Neuronal stem cell (in vitro differentiated cells): ENCODE results near the gene PRSS12.
A peak's percentile ranks its signal among the peaks of the same experiment; 100 is the strongest.

Source experiments
- DNase-seq: peaks from one replicate; pipeline ENCODE4 v3.0.0-alpha.2; 2013; ENCODE audit warnings: low spot score
- H2AFZ ChIP-seq: one replicate; pipeline ENCODE4 v1.6.1; 2013; ENCODE audit warnings: mild to moderate bottlenecking, low read length, inconsistent platforms
- H2AK5ac ChIP-seq: 2 replicates; pipeline ENCODE4 v1.6.1; 2013; ENCODE audit warnings: low read depth, mild to moderate bottlenecking, inconsistent platforms, low read length, moderate library complexity, mixed read lengths
- H2BK120ac ChIP-seq: 2 replicates; pipeline ENCODE4 v1.6.1; 2013; ENCODE audit warnings: low read depth, mild to moderate bottlenecking, inconsistent platforms, low read length, moderate library complexity, mixed read lengths
- H2BK12ac ChIP-seq: one replicate; pipeline ENCODE4 v1.6.1; 2013; ENCODE audit warnings: low read length, inconsistent platforms
- H2BK15ac ChIP-seq: 2 replicates; pipeline ENCODE4 v1.6.1; 2013; ENCODE audit warnings: mild to moderate bottlenecking, low read length, inconsistent platforms, mixed read lengths
- H2BK5ac ChIP-seq: one replicate; pipeline ENCODE4 v1.6.1; 2013; ENCODE audit warnings: inconsistent platforms, mild to moderate bottlenecking, low read length, moderate library complexity
- H3K14ac ChIP-seq: one replicate; pipeline ENCODE4 v1.6.1; 2013; ENCODE audit warnings: low read length, inconsistent platforms
- H3K18ac ChIP-seq: 2 replicates; pipeline ENCODE4 v1.6.1; 2013; ENCODE audit warnings: low read length, inconsistent platforms
- H3K23ac ChIP-seq: 2 replicates; pipeline ENCODE4 v1.6.1; 2013; ENCODE audit warnings: low read depth, mild to moderate bottlenecking, mixed read lengths, low read length, inconsistent platforms; ENCODE audit not compliant: poor library complexity
- H3K27ac ChIP-seq: replicated peaks from 3 replicates; pipeline ENCODE4 v1.5.1; 2013; ENCODE audit warnings: low read length, inconsistent platforms
- H3K27me3 ChIP-seq, 3 experiments: 2 replicates each; pipeline ENCODE4 v1.6.1; 2013; ENCODE audit warnings: low read length in 3 of 3, mild to moderate bottlenecking in 2 of 3, inconsistent platforms in 1 of 3, low read depth in 1 of 3, mixed read lengths in 1 of 3, moderate library complexity in 1 of 3; ENCODE audit not compliant: control insufficient read depth in 3 of 3, insufficient read depth in 3 of 3
- H3K36me3 ChIP-seq, 2 donors: replicated peaks in 1 of 2; 2 replicates each; pipeline ENCODE4 v1.6.1; 2013; ENCODE audit warnings: low read length in 2 of 2; ENCODE audit not compliant: control insufficient read depth in 2 of 2, insufficient read depth in 2 of 2
- H3K4ac ChIP-seq: 2 replicates; pipeline ENCODE4 v1.6.1; 2013; ENCODE audit warnings: inconsistent platforms, mild to moderate bottlenecking, low read length, moderate library complexity
- H3K4me1 ChIP-seq, 2 donors: 1 replicate in 1 of 2; 2 replicates in 1 of 2; pipeline ENCODE4 v1.6.1; 2013; ENCODE audit warnings: low read length in 2 of 2, low read depth in 1 of 2; ENCODE audit not compliant: control insufficient read depth in 2 of 2, insufficient read depth in 1 of 2
- H3K4me2 ChIP-seq: one replicate; pipeline ENCODE4 v1.6.1; 2013; ENCODE audit warnings: mild to moderate bottlenecking, low read length, inconsistent platforms; ENCODE audit not compliant: insufficient read depth, poor library complexity, severe bottlenecking
- H3K4me3 ChIP-seq, 2 donors: 2 replicates each; pipeline ENCODE4 v1.5.1; 2013; ENCODE audit warnings: low read length in 2 of 2, mild to moderate bottlenecking in 2 of 2, inconsistent platforms in 1 of 2, moderate library complexity in 1 of 2
- H3K79me1 ChIP-seq: one replicate; pipeline ENCODE4 v1.6.1; 2013; ENCODE audit warnings: low read depth, mild to moderate bottlenecking, inconsistent platforms, low read length, moderate library complexity
- H3K9ac ChIP-seq: one replicate; pipeline ENCODE4 v1.6.1; 2013; ENCODE audit warnings: mild to moderate bottlenecking, low read depth, low read length, inconsistent platforms; ENCODE audit not compliant: poor library complexity
- H3K9me3 ChIP-seq, 2 donors: replicated peaks in 1 of 2; 2 replicates each; pipeline versions ENCODE3 to v1.6.1; 2013; ENCODE audit warnings: low read length in 2 of 2, mild to moderate bottlenecking in 2 of 2, inconsistent platforms in 1 of 2, low read depth in 1 of 2, mixed read lengths in 1 of 2, moderate library complexity in 1 of 2; ENCODE audit not compliant: control insufficient read depth in 2 of 2, insufficient read depth in 1 of 2
- H4K8ac ChIP-seq: one replicate; pipeline ENCODE4 v1.6.1; 2013; ENCODE audit warnings: low read depth, mild to moderate bottlenecking, inconsistent platforms, low read length, moderate library complexity
- H4K91ac ChIP-seq: one replicate; pipeline ENCODE4 v1.6.1; 2013; ENCODE audit warnings: low read length, low read depth, mild to moderate bottlenecking, inconsistent platforms; ENCODE audit not compliant: poor library complexity
- WGBS, 2 donors: extraction: QIAGEN DNeasy Blood & Tissue Kit; methylation state at CpG; one replicate each; pipeline ENCODE4 v1.1.7; 2013; ENCODE audit warnings: missing lambda C conversion rate in 2 of 2, mixed read lengths in 1 of 2; ENCODE audit not compliant: insufficient read length in 2 of 2, insufficient replicate concordance in 1 of 2; ENCODE audit errors: extremely low coverage in 2 of 2; 5-methylcytosine and 5-hydroxymethylcytosine counted together

PRSS12 gene

DNA sequence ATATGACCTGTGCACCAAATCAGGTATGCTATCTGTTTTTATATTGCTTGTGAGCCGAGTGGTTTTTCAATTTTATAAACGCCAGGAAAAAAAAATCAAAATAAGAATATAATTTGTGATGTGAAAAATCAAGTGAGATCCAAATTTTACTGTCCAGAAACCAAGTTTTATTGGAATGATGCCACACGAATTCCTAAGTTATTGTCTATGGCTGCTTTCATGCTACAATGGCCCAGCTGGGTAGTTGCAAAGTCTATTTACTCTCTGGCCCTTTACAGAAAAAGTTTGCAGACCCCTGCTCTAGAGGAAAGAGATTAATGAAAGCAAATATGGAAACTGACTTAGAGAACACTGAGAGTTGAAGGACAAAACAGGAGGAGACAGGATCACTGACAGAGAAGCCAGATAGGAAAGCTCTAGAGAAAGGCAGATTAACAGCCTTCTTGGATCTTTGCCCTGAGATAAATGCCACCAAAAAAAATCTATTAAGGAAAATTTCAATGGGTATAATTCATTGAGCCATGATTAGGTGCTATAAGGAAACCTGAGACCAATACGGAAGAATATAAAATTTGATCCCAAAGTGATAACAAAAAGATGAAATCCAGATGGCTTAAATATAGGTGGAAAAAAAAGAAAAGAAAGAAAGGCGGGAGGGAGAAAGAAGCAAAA, 29.8 kb downstream of the PRSS12 start:
- no peak overlapping the region for H3K18ac ChIP-seq
- no CpG with 5 or more reads among the region's 5 CpGs for WGBS, 2 donors

DNA sequence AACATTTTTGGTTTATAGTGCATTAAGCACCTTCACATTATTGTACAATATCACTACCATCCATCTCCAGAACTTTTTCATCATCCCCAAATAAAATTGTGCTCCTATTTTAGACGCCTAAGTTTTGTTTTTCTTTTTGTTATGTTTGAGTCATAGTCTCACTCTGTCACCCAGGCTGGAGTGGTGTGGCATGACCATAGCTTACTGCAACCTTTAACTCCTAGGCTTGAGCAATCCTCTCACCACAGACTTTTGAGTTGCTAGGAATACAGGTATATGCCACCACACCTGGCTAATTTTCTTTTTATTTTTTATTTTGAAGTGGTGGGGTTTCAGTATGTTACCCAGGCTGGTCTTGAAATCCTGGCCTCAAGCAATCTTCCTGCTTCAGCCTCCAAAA, 33.9 kb downstream of the PRSS12 start:
- Histone ChIP-seq H3K79me1 (no peaks in the 10 kb centered on the region), H3K9ac (no peak overlapping the region), H2BK15ac (no peak overlapping the region), H3K27ac (no peak overlapping the region), H4K8ac (no peak overlapping the region), H3K36me3 (no peaks in the 10 kb centered on the region), H3K4me3 (no peak overlapping the region), H3K4ac (no peak overlapping the region), H3K23ac (no peak overlapping the region), H3K18ac (no peak overlapping the region), H3K4me2 (no peak overlapping the region), H3K14ac (no peak overlapping the region), H3K4me1 (peaks cover 0 to 2% of the 10 kb centered on the region in 2 donors), H2AFZ (no peak overlapping the region), H2BK12ac (no peak overlapping the region), H4K91ac (no peak overlapping the region), H2AK5ac (no peak overlapping the region), H3K9me3 (no peaks in the 10 kb centered on the region), H2BK120ac (no peak overlapping the region), H3K27me3 (no peaks in the 10 kb centered on the region), H2BK5ac (no peak overlapping the region)
- DNase-seq = no peak
- no CpG with 5 or more reads among the region's 1 CpG for WGBS, 2 donors

More for the DNA sequence above, 29.8 kb downstream of the PRSS12 start:
- Histone ChIP-seq H3K36me3 (no peaks in the 10 kb centered on the region), H2AFZ (peak overlapping the region; percentile 46), H3K4me2 (no peak overlapping the region), H2BK120ac (no peak overlapping the region), H3K14ac (no peak overlapping the region), H3K79me1 (no peaks in the 10 kb centered on the region), H4K91ac (no peak overlapping the region), H2AK5ac (no peak overlapping the region), H2BK5ac (no peak overlapping the region), H2BK12ac (no peak overlapping the region), H3K4ac (no peak overlapping the region), H3K9ac (no peak overlapping the region), H4K8ac (no peak overlapping the region), H3K4me3 (no peak overlapping the region), H2BK15ac (no peak overlapping the region), H3K9me3 (no peaks in the 10 kb centered on the region), H3K27me3 (no peaks in the 10 kb centered on the region), H3K27ac (no peak overlapping the region), H3K4me1 (peaks cover 0 to 2% of the 10 kb centered on the region in 2 donors), H3K23ac (no peak overlapping the region)
- no peak for DNase-seq

DNA sequence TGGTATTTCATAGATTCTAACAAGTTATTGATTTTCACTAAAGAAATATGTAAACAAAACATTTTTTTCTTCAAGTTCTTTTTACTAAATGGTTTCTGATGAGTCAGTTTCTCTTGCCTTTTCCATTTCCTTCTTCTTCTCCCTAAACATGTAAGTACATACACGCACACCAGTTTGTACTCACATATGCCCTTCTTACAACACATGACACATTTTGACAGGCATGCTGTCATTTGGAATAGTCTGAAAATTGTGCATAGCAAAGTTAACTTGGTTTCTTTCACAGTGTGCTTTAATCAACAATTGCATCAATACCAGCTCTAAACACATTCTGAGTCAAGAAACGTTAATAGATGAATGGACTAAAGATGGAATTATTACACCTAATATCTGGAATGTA, 35.1 kb downstream of the PRSS12 start:
- H2AFZ ChIP-seq = no peak overlapping the region
- no peak overlapping the region for H3K14ac ChIP-seq
- no peak overlapping the region for H2BK120ac ChIP-seq
- no peaks in the 10 kb centered on the region for H3K9me3 ChIP-seq
- H3K79me1 ChIP-seq = no peaks in the 10 kb centered on the region
- no peak for DNase-seq
- H3K18ac ChIP-seq = no peak overlapping the region
- no peak overlapping the region for H2BK12ac ChIP-seq
- H3K4ac ChIP-seq = no peak overlapping the region
- no peak overlapping the region for H3K4me3 ChIP-seq
- H2BK15ac ChIP-seq = no peak overlapping the region
- H2BK5ac ChIP-seq = no peak overlapping the region
- no peak overlapping the region for H4K8ac ChIP-seq
- no peaks in the 10 kb centered on the region for H3K27me3 ChIP-seq
- no peak overlapping the region for H3K9ac ChIP-seq
- WGBS, 2 donors = no CpG with 5 or more reads among the region's 2 CpGs
- H4K91ac ChIP-seq = no peak overlapping the region
- H3K27ac ChIP-seq = no peak overlapping the region
- no peaks in the 10 kb centered on the region for H3K4me1 ChIP-seq
- no peak overlapping the region for H3K23ac ChIP-seq
- no peaks in the 10 kb centered on the region for H3K36me3 ChIP-seq
- no peak overlapping the region for H3K4me2 ChIP-seq
- no peak overlapping the region for H2AK5ac ChIP-seq

DNA sequence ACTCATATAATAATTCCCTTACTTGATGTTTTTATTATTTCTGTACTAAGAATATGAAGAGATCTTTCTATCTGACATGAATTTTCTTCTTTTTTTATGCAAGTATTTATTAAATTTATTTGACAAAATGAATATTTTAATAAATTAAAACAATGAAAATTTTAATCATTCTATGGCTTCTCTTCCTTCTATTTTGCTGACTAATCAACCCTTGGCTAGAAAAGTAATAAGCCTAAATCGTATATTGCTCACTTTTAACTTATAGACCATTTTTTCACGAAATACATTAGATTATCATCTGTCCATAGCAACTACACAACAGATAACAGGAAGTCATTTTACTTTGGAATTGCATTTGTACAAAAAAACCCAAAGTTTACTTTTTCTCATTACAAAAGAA, 38.6 kb downstream of the PRSS12 start:
- Histone ChIP-seq H3K23ac (no peak overlapping the region), H3K79me1 (no peaks in the 10 kb centered on the region), H2BK15ac (no peak overlapping the region), H2AFZ (no peak overlapping the region), H3K27me3 (no peaks in the 10 kb centered on the region), H3K9ac (no peak overlapping the region), H2BK120ac (no peak overlapping the region), H3K4ac (no peak overlapping the region), H3K4me1 (no peaks in the 10 kb centered on the region), H2BK5ac (no peak overlapping the region), H3K4me3 (no peak overlapping the region), H2AK5ac (no peak overlapping the region), H4K91ac (no peak overlapping the region), H3K36me3 (no peaks in the 10 kb centered on the region), H3K14ac (no peak overlapping the region), H3K4me2 (no peak overlapping the region), H3K27ac (no peak overlapping the region), H3K9me3 (no peaks in the 10 kb centered on the region), H3K18ac (no peak overlapping the region), H4K8ac (no peak overlapping the region), H2BK12ac (no peak overlapping the region)
- WGBS, 2 donors = no CpG with 5 or more reads among the region's 2 CpGs
- DNase-seq = no peak
